K562 (cell line): Measurements from ENCODE around the gene FDPS. TPM values are rescaled to one million over a fixed set of nuclear protein-coding genes. Genes with fewer than 3 reads are reported as not detected.

Source experiments
- CEBPZ ChIP-seq: fragments of 150-350 bp; IDR thresholded peaks from 2 replicates; pipeline ENCODE4 v1.6.1; 2014; ENCODE audit warnings: low read depth, mild to moderate bottlenecking, low read length, borderline replicate concordance
- EHMT2 ChIP-seq: fragments of 450-650 bp; IDR thresholded peaks from 2 replicates; pipeline ENCODE4 v1.6.1; 2018; ENCODE audit warnings: antibody characterized with exemption
- ESRRB ChIP-seq: fragments of 250-450 bp; sonication (Bioruptor Pico); IDR thresholded peaks from 2 replicates; pipeline ENCODE4 v1.5.0; 2020; ENCODE audit warnings: mild to moderate bottlenecking, moderate library complexity, borderline replicate concordance
- FOXM1 ChIP-seq, 2 experiments: fragments of 450-650 bp in 1 of 2; sonication (generic) in 1 of 2; formaldehyde crosslinking in 1 of 2; IDR thresholded peaks; 2 replicates each; pipeline versions ENCODE4 v1.6.1 to v1.9.0; 2017 to 2022; ENCODE audit warnings: low read depth in 2 of 2, mild to moderate bottlenecking in 2 of 2, missing genetic modification reagents in 1 of 2, moderate library complexity in 1 of 2
- MTA1 ChIP-seq: fragments of 450-650 bp; IDR thresholded peaks from 2 replicates; pipeline ENCODE4 v1.6.1; 2017; ENCODE audit warnings: borderline replicate concordance
- NBN ChIP-seq: fragments of 450-650 bp; IDR thresholded peaks from 2 replicates; pipeline ENCODE4 v1.6.1; 2016; ENCODE audit warnings: low read depth, mild to moderate bottlenecking
- NCOA6 ChIP-seq: fragments of 450-650 bp; IDR thresholded peaks from 2 replicates; pipeline ENCODE4 v1.6.1; 2017; ENCODE audit warnings: mild to moderate bottlenecking
- XRCC5 ChIP-seq: fragments of 200-400 bp; formaldehyde crosslinking; IDR thresholded peaks from 2 replicates; pipeline ENCODE4 v1.6.1; 2017; ENCODE audit warnings: low read depth, mild to moderate bottlenecking, low read length
- ZBTB11 ChIP-seq, 3 experiments: fragments of 200-800 bp in 1 of 3; fragments of 250-450 bp in 1 of 3; fragments of 450-650 bp in 1 of 3; sonication (Bioruptor Pico) in 1 of 3; sonication (Bioruptor generic) in 1 of 3; formaldehyde crosslinking in 1 of 3; IDR thresholded peaks; 2 replicates each; pipeline versions ENCODE4 v1.6.1 to v1.8.0; 2016 to 2022; ENCODE audit warnings: mild to moderate bottlenecking in 2 of 3, missing genetic modification characterization in 2 of 3, missing compliant biosample characterization in 1 of 3, moderate library complexity in 1 of 3
- ZBTB43 ChIP-seq: sonication (generic); formaldehyde crosslinking; IDR thresholded peaks from 2 replicates; pipeline ENCODE4 v1.8.0; 2023; ENCODE audit warnings: mild to moderate bottlenecking, missing genetic modification reagents
- ZFP91 ChIP-seq: sonication (generic); formaldehyde crosslinking; IDR thresholded peaks from 2 replicates; pipeline ENCODE4 v1.8.0; 2022; ENCODE audit warnings: mild to moderate bottlenecking, missing genetic modification reagents
- ZNF133 ChIP-seq: fragments of 250-450 bp; sonication (Bioruptor Pico); IDR thresholded peaks from 2 replicates; pipeline ENCODE4 v1.4.0; 2020; ENCODE audit warnings: mild to moderate bottlenecking
- ZNF165 ChIP-seq: fragments of 250-450 bp; sonication (Bioruptor Pico); IDR thresholded peaks from 2 replicates; pipeline ENCODE4 v1.4.0; 2020; ENCODE audit warnings: borderline replicate concordance
- ZNF79 ChIP-seq: fragments of 250-450 bp; sonication (Bioruptor Pico); IDR thresholded peaks from 2 replicates; pipeline ENCODE4 v1.4.0; 2020; ENCODE audit warnings: low read depth, mild to moderate bottlenecking, moderate library complexity
- polyA plus RNA-seq, 8 experiments: library from polyadenylated mRNA; depleted of rRNA in 4 of 8; stranded (reverse) in 5 of 8; unstranded in 3 of 8; fragments of >200 nt; fragmentation: Nextera tagmentation in 2 of 8; fragmentation: Illumina TruSeq in 1 of 8; extraction: Ambion mirVana in 2 of 8; extraction: Trizol in 1 of 8; gene quantifications; 2 replicates each; pipeline versions ENCODE4 v1.2.1 to v1.2.3, GENCODE V29; 2011 to 2014; ENCODE audit warnings: inconsistent platforms in 1 of 8, missing spikeins in 1 of 8
- total RNA-seq, 7 experiments: library from RNA; depleted of rRNA in 6 of 7; stranded (reverse); fragments of >200 nt in 6 of 7; fragmentation: Illumina TruSeq in 2 of 7; extraction: Trizol in 2 of 7; gene quantifications; 2 replicates each; pipeline versions ENCODE4 v1.2.1 to v1.2.3, GENCODE V29; 2011 to 2021; ENCODE audit warnings: low replicate concordance in 1 of 7

The FDPS gene
- total and polyA plus RNA-seq, 9 of the 15 experiments (the other 6 are each of a cell fraction or from before 2014, with no cell fraction given), result 247 to 884 (median 360) TPM

- no peak for TF ChIP-seq ZFP91
- peak in 1 of 3 experiments; percentile 63; a peak in 2 of 6 replicates for TF ChIP-seq ZBTB11 (CRISPR knock-in tag; IDR thresholded peaks at IDR 0.05)
- peak; percentile 82; the same call in 1 of the 2 replicates for TF ChIP-seq ESRRB
- 0 out of 2 replicates have a peak, but pooled peaks have one; percentile 6 for TF ChIP-seq ZNF165 (CRISPR knock-in tag)
- TF ChIP-seq FOXM1 (IDR thresholded peaks at IDR 0.05; ENCODE audit: low read depth), result no peak
- TF ChIP-seq FOXM1 (CRISPR knock-in tag; IDR thresholded peaks at IDR 0.05; ENCODE audit: low read depth), result no peak
- TF ChIP-seq EHMT2, result no peak
- TF ChIP-seq ZBTB43 (CRISPR knock-in tag), result no peak
- TF ChIP-seq ZNF133 (CRISPR knock-in tag), result no peak
- no peak for TF ChIP-seq XRCC5
- TF ChIP-seq NBN, result 0 out of 2 replicates have a peak, but pooled peaks have one; percentile 25
- TF ChIP-seq NCOA6, result no peak
- TF ChIP-seq MTA1, result no peak; the same call in 1 of the 2 replicates
- TF ChIP-seq ZNF79 (CRISPR knock-in tag), result 0 out of 2 replicates have a peak, but pooled peaks have one; percentile 24
- no peak for TF ChIP-seq CEBPZ
Measured at GRCh38 chr1:155261852-155262673, 46.6 kb upstream of the FDPS start, which contains the start of gene SCAMP3 (continued).
